ENCODE measurements around the gene IDI2.

IDI2 gene

GRCh38 chr10:988667-989545 is 36.8 kb downstream of the IDI2 start:
- 20% methylated on average over 42 of the region's 42 CpGs for WGBS

DNA sequence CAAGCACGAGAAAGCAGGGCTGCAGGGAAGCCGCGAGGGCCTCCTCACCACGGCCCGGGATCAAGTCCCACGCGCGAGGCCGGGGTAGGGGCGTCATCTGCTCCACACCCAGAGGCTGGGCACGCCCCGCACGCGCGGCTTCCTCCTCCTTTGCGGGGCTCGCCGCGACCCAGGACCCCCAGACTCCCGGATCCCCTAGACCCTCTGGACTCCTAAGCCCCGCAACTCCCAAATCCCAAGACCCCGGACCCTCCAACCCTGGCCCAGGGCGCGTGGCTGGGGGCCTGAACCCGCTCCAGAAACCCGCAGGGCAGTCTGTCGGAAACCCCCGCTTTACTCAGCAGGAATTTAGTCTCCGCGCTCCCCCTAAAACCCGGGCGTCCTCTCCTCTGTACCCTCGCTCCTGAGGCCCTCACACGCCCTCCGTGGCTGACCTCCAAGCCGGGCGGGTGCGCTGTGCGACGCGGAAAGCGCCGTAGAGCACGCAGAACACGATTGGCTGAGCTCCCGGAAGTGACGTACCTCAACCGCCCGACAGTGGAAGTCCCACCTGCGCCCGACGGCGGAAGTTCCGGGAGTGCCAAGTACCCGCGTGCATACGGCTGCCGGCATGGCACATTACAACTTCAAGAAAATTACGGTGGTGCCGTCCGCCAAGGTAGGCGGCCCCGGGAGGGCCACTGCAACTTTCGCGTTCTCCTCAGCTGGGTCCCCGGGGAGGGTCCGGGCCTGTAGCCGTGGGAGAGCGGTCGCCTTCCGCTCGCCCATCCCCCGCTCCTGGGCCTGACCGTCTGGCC is 37.6 kb downstream of the IDI2 start, which contains the start of gene GTPBP4:
TSS of gene GTPBP4 (plus strand) at position 565 of the 797 bp plus-strand sequence. CDS start at position 611, 46 bp downstream.
- Histone ChIP-seq H3K4me3 (ENCODE audit: low read length) (peak within 1 kb of the TSS; percentile 99), H3K9ac (ENCODE audit: low read depth, low read length) (peak within 1 kb of the TSS; percentile 99), H3K27ac (ENCODE audit: low read depth, low read length) (peak within 1 kb of the TSS; percentile 97), H3K27me3 (ENCODE audit: insufficient read depth, low read length) (no peaks in the 10 kb centered on the region), H3K4me1 (ENCODE audit: insufficient read depth, low read length) (peaks cover 13% of the 10 kb centered on the region; the same call in 1 of the 2 replicates), H3K9me3 (ENCODE audit: insufficient read depth, low read depth, low read length) (no peaks in the 10 kb centered on the region), H3K36me3 (ENCODE audit: insufficient read depth, low read length) (peaks cover 25% of the 10 kb centered on the region)
- WGBS = under 1% methylated on average over 74 of the region's 74 CpGs

More at GRCh38 chr10:988667-989545, 36.8 kb downstream of the IDI2 start:
- Histone ChIP-seq H3K9me3 (ENCODE audit: insufficient read depth, low read depth, low read length) (no peaks in the 10 kb centered on the region), H3K36me3 (ENCODE audit: insufficient read depth, low read length) (peaks cover 33% of the 10 kb centered on the region), H3K4me1 (ENCODE audit: insufficient read depth, low read length) (peaks cover 13% of the 10 kb centered on the region; the same call in 1 of the 2 replicates), H3K9ac (ENCODE audit: low read depth, low read length) (peak overlapping the region; percentile 99), H3K27me3 (ENCODE audit: insufficient read depth, low read length) (no peaks in the 10 kb centered on the region), H3K27ac (ENCODE audit: low read depth, low read length) (peak overlapping the region; percentile 97), H3K4me3 (ENCODE audit: low read length) (peak overlapping the region; percentile 99)

GRCh38 chr10:987620-987869 is 38.1 kb downstream of the IDI2 start:
- Histone ChIP-seq H3K4me1 (ENCODE audit: insufficient read depth, low read length) (peaks cover 13% of the 10 kb centered on the region; the same call in 1 of the 2 replicates), H3K9me3 (ENCODE audit: insufficient read depth, low read depth, low read length) (no peaks in the 10 kb centered on the region), H3K9ac (ENCODE audit: low read depth, low read length) (peak overlapping the region; percentile 99), H3K36me3 (ENCODE audit: insufficient read depth, low read length) (peaks cover 19% of the 10 kb centered on the region), H3K27me3 (ENCODE audit: insufficient read depth, low read length) (no peaks in the 10 kb centered on the region), H3K27ac (ENCODE audit: low read depth, low read length) (peak overlapping the region; percentile 97), H3K4me3 (ENCODE audit: low read length) (peak overlapping the region; percentile 99)
- 8% methylated on average over 7 of the region's 7 CpGs for WGBS

- 75% methylated on average over 14 of the region's 14 CpGs for WGBS
- Histone ChIP-seq H3K4me1 (ENCODE audit: insufficient read depth, low read length) (peaks cover 13% of the 10 kb centered on the region; the same call in 1 of the 2 replicates), H3K4me3 (ENCODE audit: low read length) (peak overlapping the region; percentile 99), H3K27ac (ENCODE audit: low read depth, low read length) (no peak overlapping the region), H3K36me3 (ENCODE audit: insufficient read depth, low read length) (peaks cover 16% of the 10 kb centered on the region), H3K9me3 (ENCODE audit: insufficient read depth, low read depth, low read length) (no peaks in the 10 kb centered on the region), H3K9ac (ENCODE audit: low read depth, low read length) (peak overlapping the region; percentile 99), H3K27me3 (ENCODE audit: insufficient read depth, low read length) (no peaks in the 10 kb centered on the region)
Observed at GRCh38 chr10:986881-987619, 38.6 kb downstream of the IDI2 start.

DNA sequence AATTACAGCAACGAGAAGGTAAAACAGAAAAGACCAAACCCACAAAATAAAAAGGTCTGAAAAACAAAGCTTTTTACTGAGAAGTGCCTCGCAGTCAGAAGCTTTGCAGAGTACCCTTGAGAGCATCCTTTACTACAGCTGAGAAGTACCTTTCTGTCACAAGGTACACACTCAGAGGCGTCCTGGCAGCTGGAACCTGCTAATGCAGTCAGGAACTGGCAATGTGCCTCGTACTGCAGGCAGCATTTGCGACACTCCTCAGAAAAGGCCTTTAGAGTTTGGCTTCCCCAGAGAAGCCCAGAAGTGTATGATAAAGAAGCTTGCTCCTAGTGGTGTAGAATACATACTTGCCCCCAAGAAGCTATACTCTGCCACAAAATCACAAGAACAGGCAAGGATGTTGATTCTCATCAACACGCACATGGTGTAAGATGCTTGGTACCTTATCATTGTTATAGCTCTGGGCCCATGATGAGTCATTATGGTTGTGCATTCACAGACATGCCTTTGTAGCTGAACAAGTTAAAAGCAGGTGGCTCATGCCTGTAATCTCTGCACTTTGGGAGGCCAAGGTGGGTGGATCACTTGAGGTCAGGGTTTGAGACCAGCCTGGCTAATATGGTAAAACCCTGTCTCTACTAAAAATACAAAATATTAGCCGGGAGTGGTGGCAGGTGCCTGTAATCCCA is 39.4 kb downstream of the IDI2 start:
- H3K36me3 ChIP-seq (ENCODE audit: insufficient read depth, low read length) = peaks cover 15% of the 10 kb centered on the region
- peaks cover 13% of the 10 kb centered on the region; the same call in 1 of the 2 replicates for H3K4me1 ChIP-seq (ENCODE audit: insufficient read depth, low read length)
- peaks cover 6% of the 10 kb centered on the region for H3K9me3 ChIP-seq (ENCODE audit: insufficient read depth, low read depth, low read length)
- H3K4me3 ChIP-seq (ENCODE audit: low read length) = no peak overlapping the region
- 93% methylated on average over 7 of the region's 7 CpGs for WGBS
- H3K27ac ChIP-seq (ENCODE audit: low read depth, low read length) = no peak overlapping the region
- H3K9ac ChIP-seq (ENCODE audit: low read depth, low read length) = no peak overlapping the region
- no peaks in the 10 kb centered on the region for H3K27me3 ChIP-seq (ENCODE audit: insufficient read depth, low read length)

DNA sequence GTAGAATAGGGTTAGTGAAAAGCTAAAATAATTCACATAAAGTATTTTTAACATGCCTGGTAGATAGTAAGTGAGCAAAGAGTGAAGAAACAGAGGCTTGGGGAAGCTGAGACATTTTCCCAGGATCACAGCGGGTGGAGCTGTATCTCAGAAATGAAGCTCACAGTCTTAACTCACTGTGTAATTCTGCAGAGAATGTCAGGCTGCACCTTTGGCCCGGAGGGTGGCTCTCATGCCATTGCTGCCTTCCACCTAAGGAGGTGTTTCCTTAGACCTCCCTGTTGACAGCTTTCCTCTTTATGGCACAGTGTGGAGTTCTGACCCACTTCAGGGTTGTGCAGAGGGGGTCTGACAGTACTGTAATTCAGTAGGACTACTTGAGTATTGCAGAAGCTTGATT is 40.3 kb downstream of the IDI2 start:
- Histone ChIP-seq H3K4me3 (ENCODE audit: low read length) (no peak overlapping the region), H3K9ac (ENCODE audit: low read depth, low read length) (no peak overlapping the region), H3K9me3 (ENCODE audit: insufficient read depth, low read depth, low read length) (peaks cover 15% of the 10 kb centered on the region), H3K4me1 (ENCODE audit: insufficient read depth, low read length) (peaks cover 13% of the 10 kb centered on the region; the same call in 1 of the 2 replicates), H3K27me3 (ENCODE audit: insufficient read depth, low read length) (no peaks in the 10 kb centered on the region), H3K27ac (ENCODE audit: low read depth, low read length) (no peak overlapping the region), H3K36me3 (ENCODE audit: insufficient read depth, low read length) (peaks cover 7% of the 10 kb centered on the region; the same call in 1 of the 2 replicates)
- WGBS = 87% methylated on average over 2 of the region's 2 CpGs

- WGBS = 92% methylated on average over 9 of the region's 9 CpGs
- Histone ChIP-seq H3K27me3 (ENCODE audit: insufficient read depth, low read length) (no peaks in the 10 kb centered on the region), H3K36me3 (ENCODE audit: insufficient read depth, low read length) (peaks cover 3% of the 10 kb centered on the region; the same call in 1 of the 2 replicates), H3K27ac (ENCODE audit: low read depth, low read length) (no peak overlapping the region), H3K9me3 (ENCODE audit: insufficient read depth, low read depth, low read length) (peaks cover 26% of the 10 kb centered on the region), H3K4me3 (ENCODE audit: low read length) (no peak overlapping the region), H3K4me1 (ENCODE audit: insufficient read depth, low read length) (peaks cover 5% of the 10 kb centered on the region; the same call in 1 of the 2 replicates), H3K9ac (ENCODE audit: low read depth, low read length) (no peak overlapping the region)
Observed at GRCh38 chr10:983971-984655, 41.5 kb downstream of the IDI2 start.

- H3K27ac ChIP-seq (ENCODE audit: low read depth, low read length) = no peak overlapping the region
Observed at GRCh38 chr10:983401-983800, 42.3 kb downstream of the IDI2 start.

GRCh38 chr10:980468-981093 is 45.1 kb downstream of the IDI2 start:
- no peaks in the 10 kb centered on the region for H3K27me3 ChIP-seq (ENCODE audit: insufficient read depth, low read length)
- H3K36me3 ChIP-seq (ENCODE audit: insufficient read depth, low read length) = peaks cover 3% of the 10 kb centered on the region; the same call in 1 of the 2 replicates
- H3K4me3 ChIP-seq (ENCODE audit: low read length) = no peak overlapping the region
- no peak overlapping the region for H3K27ac ChIP-seq (ENCODE audit: low read depth, low read length)
- H3K9ac ChIP-seq (ENCODE audit: low read depth, low read length) = no peak overlapping the region
- WGBS = 93% methylated on average over 5 of the region's 5 CpGs
- no peaks in the 10 kb centered on the region for H3K4me1 ChIP-seq (ENCODE audit: insufficient read depth, low read length)
- H3K9me3 ChIP-seq (ENCODE audit: insufficient read depth, low read depth, low read length) = peaks cover 39% of the 10 kb centered on the region

More at GRCh38 chr10:983401-983800, 42.3 kb downstream of the IDI2 start:
- peaks cover 3% of the 10 kb centered on the region; the same call in 1 of the 2 replicates for H3K36me3 ChIP-seq (ENCODE audit: insufficient read depth, low read length)
- H3K4me3 ChIP-seq (ENCODE audit: low read length) = no peak overlapping the region
- H3K27me3 ChIP-seq (ENCODE audit: insufficient read depth, low read length) = no peaks in the 10 kb centered on the region
- peaks cover 33% of the 10 kb centered on the region for H3K9me3 ChIP-seq (ENCODE audit: insufficient read depth, low read depth, low read length)
- peaks cover 5% of the 10 kb centered on the region; the same call in 1 of the 2 replicates for H3K4me1 ChIP-seq (ENCODE audit: insufficient read depth, low read length)
- WGBS = 98% methylated on average over 6 of the region's 6 CpGs
- no peak overlapping the region for H3K9ac ChIP-seq (ENCODE audit: low read depth, low read length)

Data from HUES64 (cell line).